ENCODE data around the gene PET117. TPM values are rescaled to one million over a fixed set of nuclear protein-coding genes. Genes with fewer than 3 reads are reported as not detected.
"Not testable (repeated sequence)": the region's sequence is repeated elsewhere in the genome, so short reads cannot be mapped to it uniquely, and the experiment has no call there.

PET117 gene
- total RNA-seq, 3 donors from 2014 or later, result 15.1 to 19.6 (median 15.6) TPM

- not testable (repeated sequence) for H3K9me3 Mint-ChIP-seq; ATAC-seq; H3K4me3 Mint-ChIP-seq; DNase-seq; H3K27me3 Mint-ChIP-seq (ENCODE audit: low read depth); H3K4me1 Mint-ChIP-seq (ENCODE audit: low read depth)
- H3K36me3 Mint-ChIP-seq (ENCODE audit: insufficient read depth), result peaks cover 58% of the 10 kb centered on the region
Measured at GRCh38 chr20:18180366-18180765, 42.7 kb downstream of the PET117 start.

GRCh38 chr20:18180815-18181214 lies 43.2 kb downstream of the PET117 start:
- DNase-seq (no peak), ATAC-seq (no peak)
- peaks cover 58% of the 10 kb centered on the region for H3K36me3 Mint-ChIP-seq (ENCODE audit: insufficient read depth)
- H3K4me3 Mint-ChIP-seq, result no peak overlapping the region
- peaks cover 7% of the 10 kb centered on the region for H3K9me3 Mint-ChIP-seq
- no peaks in the 10 kb centered on the region for H3K27me3 Mint-ChIP-seq (ENCODE audit: low read depth)
- H3K4me1 Mint-ChIP-seq (ENCODE audit: low read depth), result no peaks in the 10 kb centered on the region

- H3K27me3 Mint-ChIP-seq (ENCODE audit: low read depth), result no peaks in the 10 kb centered on the region
- H3K4me3 Mint-ChIP-seq, result no peak overlapping the region
- no peak for ATAC-seq
- no peak for DNase-seq
- no peaks in the 10 kb centered on the region for H3K9me3 Mint-ChIP-seq
- H3K4me1 Mint-ChIP-seq (ENCODE audit: low read depth), result no peaks in the 10 kb centered on the region
- peaks cover 45% of the 10 kb centered on the region for H3K36me3 Mint-ChIP-seq (ENCODE audit: insufficient read depth)
Measured at GRCh38 chr20:18187020-18187419, 49.4 kb downstream of the PET117 start.

GRCh38 chr20:18188434-18188833 lies 50.8 kb downstream of the PET117 start:
- ATAC-seq (no peak), DNase-seq (no peak)
- H3K36me3 Mint-ChIP-seq (ENCODE audit: insufficient read depth), result peaks cover 36% of the 10 kb centered on the region
- H3K9me3 Mint-ChIP-seq, result no peaks in the 10 kb centered on the region
- no peaks in the 10 kb centered on the region for H3K4me1 Mint-ChIP-seq (ENCODE audit: low read depth)
- no peaks in the 10 kb centered on the region for H3K27me3 Mint-ChIP-seq (ENCODE audit: low read depth)
- no peak overlapping the region for H3K4me3 Mint-ChIP-seq

- no peaks in the 10 kb centered on the region for H3K27me3 Mint-ChIP-seq (ENCODE audit: low read depth)
- DNase-seq (no peak), ATAC-seq (no peak)
- no peaks in the 10 kb centered on the region for H3K4me1 Mint-ChIP-seq (ENCODE audit: low read depth)
- peaks cover 24% of the 10 kb centered on the region for H3K36me3 Mint-ChIP-seq (ENCODE audit: insufficient read depth)
- no peaks in the 10 kb centered on the region for H3K9me3 Mint-ChIP-seq
- H3K4me3 Mint-ChIP-seq, result no peak overlapping the region
Measured at GRCh38 chr20:18190338-18191233, 52.9 kb downstream of the PET117 start.

GRCh38 chr20:18191306-18191705 lies 53.6 kb downstream of the PET117 start:
- Mint-ChIP-seq H3K36me3 (ENCODE audit: insufficient read depth) (peaks cover 19% of the 10 kb centered on the region), H3K4me3 (no peak overlapping the region), H3K9me3 (no peaks in the 10 kb centered on the region), H3K4me1 (ENCODE audit: low read depth) (no peaks in the 10 kb centered on the region), H3K27me3 (ENCODE audit: low read depth) (no peaks in the 10 kb centered on the region)
- no peak for DNase-seq
- ATAC-seq, result no peak

Other genes with a start within 250 kb of the PET117 start
- 100 to 1,000 TPM; 148 to 177 (median 168) TPM for gene SNX5, start 169.1 kb upstream of the PET117 start, total RNA-seq
- 10 to 100 TPM; 14.4 to 16.6 (median 16.2) TPM for gene MGME1, start 168.8 kb upstream of the PET117 start, total RNA-seq
- gene OVOL2, start 79.9 kb upstream of the PET117 start, total RNA-seq, result not detected
- 10 to 100 TPM; 16.4 to 18.9 (median 18.0) TPM for gene KAT14, start within 50 bp of the PET117 start, total RNA-seq
- gene ZNF133, start 150.7 kb downstream of the PET117 start, total RNA-seq, result 1 to 10 TPM; 4.2 to 5.8 (median 4.9) TPM

All from activated T-cell treated with anti-CD3 and anti-CD28 coated beads, Interleukin-2, amount 50 U/mL, for 4 hours (primary cell).